ENCODE measurements around the gene GGT5.
"Not testable (repeated sequence)": the region's sequence is repeated elsewhere in the genome, so short reads cannot be mapped to it uniquely, and the experiment has no call there.

Gene GGT5

DNA sequence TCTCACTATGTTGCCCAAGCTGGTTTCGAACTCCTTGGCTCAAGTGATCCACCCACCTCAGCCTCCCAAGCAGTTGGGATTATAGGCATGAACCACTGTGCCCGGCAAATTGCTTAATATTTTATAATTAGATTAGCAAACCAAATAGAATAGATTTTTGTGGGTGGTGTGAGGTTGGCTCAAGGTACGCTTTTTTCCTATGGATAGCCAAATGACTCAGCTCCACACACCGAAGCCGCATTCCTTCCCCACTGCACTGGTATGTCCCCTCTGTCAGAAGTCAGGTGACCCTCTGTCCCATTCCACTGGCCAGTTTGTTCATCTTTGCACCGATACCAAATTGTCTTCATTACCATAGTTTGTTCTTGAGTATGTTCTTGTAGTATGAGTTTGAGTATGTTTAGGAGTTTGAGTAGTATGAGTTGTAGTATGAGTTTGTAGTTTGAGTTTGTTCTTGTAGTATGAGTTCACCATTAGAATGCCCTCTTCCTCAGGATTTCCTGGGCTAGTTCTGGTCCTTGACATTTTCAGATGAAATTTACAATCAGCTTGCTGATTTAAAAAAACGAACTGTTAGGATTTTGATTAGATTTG is 44.2 kb downstream of the GGT5 start:
- DNase-seq: no peak

DNA sequence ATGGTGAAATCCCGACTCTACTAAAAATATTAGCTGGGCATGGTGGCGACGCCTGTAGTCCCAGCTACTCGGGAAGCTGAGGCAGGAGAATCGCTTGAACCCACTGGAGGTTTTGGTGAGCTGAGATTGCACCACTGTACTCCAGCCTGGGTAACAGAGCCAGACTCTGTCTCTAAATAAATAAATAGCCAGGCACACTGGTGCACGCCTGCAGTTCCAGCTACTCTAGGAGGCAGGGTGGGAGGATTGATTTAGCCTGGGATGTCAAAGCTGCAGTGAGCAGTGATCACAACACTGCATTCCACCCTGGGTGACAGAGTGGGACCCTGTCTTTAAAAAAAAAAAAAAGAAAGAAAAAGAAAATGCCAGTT is 46.2 kb downstream of the GGT5 start:
- DNase-seq: no peak

DNA sequence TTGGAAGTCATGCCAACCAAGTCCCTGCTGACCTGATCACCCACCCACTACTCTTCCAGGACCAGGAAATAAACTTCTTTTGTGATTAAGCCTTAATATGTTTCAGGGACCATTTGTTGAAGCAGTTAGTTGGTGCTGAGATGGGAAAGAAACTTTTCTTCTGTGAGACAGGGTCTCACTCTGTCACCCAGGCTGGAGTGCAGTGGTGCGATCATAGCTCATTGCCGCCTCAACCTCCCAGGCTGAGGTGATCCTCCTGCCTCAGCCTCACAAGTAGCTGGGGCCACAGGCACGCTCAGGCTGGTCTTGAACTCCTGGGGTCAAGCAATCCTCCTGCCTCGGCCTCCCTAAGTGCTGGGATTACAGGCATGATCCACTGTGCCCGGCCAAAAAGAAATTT is 53.0 kb downstream of the GGT5 start:
- DNase-seq: no peak

DNA sequence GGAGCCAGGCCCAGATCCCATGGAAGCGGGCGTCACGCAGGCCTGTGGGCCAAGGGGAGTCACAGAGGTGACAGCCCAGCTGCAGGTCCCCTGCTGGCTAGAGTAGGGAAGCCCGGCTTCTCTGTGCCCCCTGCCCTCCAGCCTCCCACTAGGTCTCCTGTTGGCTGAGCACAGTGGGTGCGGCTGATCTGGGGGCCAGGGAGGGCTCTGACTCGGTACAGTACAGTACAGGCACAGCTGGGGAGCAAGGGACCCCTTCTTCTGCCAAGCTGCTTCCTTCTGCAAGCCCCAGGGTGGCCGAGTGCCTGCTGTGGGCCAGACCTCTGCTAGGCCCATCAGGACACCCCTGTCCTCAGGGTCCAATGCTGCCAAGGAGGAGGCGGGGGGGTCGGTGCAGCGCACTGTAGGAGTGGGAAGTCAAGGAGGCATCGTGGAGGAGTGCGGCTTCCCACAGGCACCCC is 53.5 kb downstream of the GGT5 start:
- no peak for DNase-seq

DNA sequence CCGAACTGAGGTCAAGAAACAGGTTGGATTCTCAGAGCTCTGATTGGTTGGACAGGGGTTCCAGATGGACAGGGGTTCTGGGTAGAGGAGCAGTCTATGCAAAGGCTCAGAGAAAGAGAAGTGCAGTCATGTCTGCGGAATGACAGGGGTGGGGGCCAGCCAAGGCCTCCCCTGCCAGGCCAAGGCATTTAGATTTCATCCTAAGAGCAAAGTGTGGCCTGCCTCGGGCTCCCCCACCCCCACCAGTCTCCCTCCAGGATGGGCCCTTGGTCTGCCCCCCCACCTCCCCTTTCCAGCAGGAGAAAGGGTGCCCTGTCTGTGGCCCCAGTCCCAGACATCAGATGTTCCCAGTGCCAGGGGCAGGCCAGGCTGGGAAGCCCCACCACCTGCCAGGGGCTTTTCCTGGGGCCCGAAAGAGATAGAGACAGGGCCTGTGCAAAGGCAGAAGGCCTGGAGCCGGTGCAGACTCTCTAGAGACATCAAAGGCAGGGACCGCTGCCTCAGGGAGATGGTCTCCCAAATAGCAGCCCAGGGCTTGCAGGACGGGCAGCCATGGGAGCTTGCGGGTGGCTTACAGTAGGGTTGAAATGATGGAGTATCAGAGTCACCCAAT is 54.2 kb downstream of the GGT5 start:
- no peak for DNase-seq

DNA sequence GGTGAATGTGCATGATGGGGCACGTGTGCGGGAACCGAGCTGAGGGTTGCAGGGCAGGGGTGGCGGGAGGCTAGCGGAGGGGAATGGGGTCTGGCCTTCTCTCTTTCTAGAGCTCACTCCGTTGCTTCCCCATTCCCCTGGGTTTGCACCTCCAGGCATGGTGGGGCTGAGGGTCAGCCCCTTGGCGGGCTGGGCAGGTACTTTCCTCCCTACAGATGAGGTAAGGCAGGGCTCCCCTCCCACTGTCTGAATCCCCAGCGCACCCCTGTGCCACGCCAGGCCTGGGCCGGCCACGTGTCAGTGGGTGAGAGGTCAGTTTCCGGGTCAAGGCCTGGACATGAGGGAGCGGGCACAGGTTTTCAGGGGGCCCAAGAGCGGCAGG is 54.7 kb downstream of the GGT5 start:
- DNase-seq: no peak

DNA sequence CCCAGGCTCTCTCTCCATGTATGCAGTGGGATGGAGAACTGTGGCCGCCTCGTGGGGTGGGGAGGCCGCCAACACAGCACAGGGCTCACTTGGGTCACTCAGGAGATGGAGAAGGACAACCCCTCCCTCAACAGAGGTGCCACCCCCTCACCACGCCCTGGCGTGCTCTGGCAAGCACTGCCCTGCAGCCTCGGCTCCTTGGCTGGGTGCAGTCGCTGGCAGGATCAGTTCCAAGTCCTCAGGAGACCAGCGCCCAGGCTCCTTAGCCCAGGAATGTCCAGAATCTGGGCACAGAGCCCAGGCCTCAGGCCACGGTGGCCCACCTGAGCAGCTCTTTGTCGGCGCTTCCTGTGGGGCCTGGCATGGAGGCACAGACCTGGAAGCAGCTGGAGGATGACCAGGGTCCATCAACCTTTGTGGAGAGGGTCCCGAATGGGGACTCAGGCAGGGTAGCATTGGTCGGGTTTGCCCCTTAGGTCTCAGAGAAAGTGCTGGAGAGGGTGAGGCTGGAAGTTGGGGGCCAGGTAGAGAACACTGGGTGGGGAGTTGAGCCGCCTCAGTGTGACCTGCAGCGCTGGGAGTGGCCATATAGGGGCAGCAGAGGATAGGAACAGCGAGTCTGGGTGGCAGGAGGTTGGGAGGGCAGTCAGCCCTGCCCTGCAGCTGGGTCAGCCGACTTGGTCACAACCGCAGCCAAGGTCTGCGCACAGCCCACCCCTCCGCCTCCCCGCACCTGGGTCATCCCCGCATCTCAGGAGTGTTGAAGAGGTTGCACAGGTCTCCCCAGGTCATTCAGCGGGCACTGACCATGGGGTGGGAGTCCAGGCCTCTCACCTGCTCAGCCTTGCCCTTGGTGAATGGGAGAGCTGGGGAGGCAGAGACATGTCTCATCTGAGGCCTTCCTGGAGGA is 55.4 kb downstream of the GGT5 start:
- peak; percentile 28 for DNase-seq

DNA sequence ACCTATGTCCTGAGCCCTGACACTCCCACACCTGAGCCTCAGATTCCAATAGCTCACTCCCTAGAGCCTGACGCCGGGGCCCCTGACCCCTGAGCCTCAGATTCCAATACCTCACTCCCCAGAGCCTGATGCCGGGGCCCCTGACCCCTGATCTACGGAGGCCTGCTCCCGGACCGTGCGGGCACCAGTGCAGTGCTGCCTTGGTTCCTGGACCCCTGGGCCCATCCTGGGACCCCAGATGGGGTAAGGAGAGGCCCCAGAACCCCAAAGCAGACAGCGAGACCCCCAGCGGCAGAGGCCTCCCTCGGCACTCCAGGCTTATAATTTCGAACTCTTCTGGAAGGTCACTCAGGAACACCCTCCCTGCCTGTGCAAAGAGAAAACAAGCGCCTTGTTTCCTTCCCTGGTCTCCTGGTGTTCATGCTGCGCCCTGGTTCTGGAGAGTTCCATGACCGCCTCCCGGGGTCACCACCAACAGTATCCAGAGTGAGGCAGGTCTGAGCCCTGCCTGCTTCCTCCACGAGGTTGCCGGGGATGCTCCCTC is 56.1 kb downstream of the GGT5 start:
- DNase-seq: no peak

DNA sequence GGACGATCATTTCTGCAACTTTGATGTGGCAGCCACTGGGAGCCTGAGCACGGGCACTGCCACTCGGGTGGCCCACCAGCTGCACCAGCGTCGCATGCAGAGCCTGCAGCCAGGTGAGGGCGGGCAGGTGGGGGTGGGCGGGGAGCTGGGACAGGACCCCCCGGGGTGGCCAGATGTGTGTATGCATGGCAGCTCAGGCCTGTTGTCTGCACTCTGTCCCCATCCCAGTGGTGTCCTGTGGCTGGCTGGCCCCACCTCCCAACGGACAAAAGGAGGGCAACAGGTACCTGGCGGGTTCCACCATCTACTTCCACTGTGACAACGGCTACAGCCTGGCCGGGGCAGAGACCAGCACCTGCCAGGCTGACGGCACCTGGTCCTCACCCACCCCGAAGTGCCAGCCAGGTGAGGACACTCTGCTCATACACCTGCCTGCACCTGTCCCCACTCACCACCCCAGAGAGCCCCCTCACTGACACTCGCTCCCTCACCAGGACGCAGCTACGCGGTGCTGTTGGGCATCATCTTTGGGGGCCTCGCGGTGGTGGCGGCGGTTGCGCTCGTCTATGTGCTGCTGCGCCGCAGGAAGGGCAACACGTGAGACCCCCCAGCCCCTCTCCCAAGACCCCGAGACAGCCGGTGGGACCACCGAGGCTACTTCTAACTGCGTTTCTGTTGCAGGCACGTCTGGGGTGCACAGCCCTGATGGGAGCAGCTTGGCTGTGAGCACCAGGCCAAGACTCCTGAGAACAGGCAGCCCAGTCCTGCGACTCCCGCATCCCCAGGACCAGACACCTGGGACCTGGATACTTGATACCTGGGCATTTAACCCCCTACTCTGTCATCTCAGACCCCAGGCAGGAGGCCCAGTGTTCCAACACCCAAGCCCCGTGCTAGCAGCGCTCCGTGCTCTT is 56.9 kb downstream of the GGT5 start:
- no peak for DNase-seq

DNA sequence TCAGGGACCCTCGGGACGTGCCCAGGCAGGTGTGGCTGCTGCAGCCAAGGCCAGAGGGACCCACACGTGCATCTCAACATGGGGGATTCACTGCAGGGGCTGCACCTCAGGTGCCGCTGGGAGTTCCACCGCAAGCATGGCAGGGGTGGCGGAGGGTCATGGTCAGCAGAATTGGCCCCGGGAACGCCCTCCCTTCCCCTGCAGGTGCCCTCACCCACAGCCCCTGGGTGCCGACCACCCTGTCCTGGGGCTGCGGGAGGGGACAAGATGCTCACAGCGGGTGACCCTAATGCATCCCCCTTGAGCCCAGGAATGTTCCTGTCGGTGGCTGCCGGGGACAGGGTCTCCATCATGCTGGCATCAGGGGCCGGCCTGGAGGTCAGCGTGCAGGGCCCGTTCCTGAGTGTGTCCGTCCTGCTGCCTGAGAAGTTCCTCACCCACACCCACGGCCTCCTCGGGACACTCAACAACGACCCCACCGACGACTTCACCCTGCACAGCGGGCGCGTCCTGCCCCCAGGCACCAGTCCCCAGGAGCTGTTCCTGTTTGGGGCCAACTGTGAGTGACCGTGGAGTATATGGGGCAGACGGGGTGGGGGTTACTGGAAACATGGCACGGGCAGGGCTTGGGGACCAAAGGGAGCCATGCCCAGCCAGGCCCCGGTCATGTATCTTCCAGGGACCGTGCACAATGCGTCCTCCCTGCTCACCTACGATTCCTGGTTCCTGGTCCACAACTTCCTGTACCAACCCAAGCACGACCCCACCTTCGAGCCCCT is 57.8 kb downstream of the GGT5 start:
- no peak for DNase-seq

DNA sequence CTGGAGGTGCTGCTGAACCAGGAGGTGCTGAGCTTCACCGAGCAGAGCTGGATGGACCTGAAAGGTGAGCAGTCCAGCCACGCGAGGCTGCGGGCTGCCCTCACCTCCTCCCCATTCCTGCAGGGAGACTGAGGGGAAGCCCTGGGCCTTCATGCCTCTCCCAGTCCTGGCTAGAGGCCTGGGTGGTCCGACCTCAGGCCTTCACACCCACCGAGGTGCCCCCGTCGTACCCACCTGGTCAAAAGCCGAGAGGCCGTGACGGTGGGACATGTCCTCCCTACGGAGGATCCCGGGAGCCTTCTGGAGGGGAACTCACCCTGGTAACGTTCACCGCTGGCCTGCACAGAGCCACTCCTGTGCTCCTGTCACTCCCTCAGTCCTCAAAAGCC is 58.5 kb downstream of the GGT5 start:
- no peak for DNase-seq

DNA sequence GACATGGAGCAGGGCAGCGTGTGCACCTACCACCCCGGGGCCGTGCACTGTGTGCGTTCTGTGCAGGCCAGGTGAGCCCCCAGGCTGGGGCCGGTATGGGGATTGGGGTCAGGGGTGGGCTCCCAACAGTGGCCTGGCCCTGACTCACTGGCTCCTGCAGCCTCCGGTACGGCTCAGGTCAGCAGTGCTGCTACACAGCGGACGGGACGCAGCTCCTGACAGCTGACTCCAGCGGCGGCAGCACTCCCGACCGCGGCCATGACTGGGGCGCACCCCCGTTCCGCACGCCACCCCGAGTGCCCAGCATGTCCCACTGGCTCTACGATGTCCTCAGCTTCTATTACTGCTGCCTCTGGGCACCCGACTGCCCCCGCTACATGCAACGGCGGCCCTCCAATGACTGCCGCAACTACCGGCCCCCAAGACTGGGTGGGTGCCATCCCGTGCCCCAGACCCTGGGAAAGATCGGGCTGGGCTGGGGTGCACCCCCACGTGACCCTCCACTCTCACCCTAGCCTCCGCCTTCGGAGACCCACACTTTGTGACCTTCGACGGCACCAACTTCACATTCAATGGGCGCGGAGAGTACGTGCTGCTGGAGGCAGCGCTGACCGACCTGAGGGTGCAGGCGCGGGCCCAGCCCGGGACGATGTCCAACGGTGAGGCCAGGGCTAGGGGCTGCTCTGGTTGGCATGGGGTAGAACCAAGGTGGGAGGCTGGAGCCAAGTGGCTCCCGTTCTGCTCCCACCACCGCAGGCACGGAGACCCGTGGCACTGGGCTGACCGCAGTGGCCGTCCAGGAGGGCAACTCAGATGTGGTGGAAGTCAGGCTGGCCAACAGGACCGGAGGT is 59.2 kb downstream of the GGT5 start:
- DNase-seq: no peak

DNA sequence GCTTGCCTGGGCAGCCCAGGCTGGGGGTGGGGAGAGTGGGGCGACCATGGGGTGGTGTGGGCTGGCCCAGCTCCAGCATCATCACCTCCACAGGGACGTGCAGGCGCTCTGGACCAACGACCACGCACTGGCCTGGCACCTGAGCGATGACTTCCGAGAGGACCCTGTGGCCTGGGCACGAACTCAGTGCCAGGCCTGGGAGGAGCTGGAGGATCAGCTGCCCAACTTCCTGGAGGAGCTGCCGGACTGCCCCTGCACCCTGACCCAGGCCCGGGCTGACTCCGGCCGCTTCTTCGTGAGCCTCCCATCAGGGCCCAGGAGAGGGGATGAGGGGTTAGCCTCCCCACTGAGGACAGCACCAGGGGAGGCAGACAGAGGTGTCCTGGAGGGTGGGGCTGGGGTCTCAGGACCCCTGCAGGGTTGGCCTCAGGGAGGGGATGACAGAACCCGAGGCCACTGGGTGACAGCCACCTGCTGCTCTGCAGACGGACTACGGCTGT is 59.8 kb downstream of the GGT5 start:
- no peak for DNase-seq

DNA sequence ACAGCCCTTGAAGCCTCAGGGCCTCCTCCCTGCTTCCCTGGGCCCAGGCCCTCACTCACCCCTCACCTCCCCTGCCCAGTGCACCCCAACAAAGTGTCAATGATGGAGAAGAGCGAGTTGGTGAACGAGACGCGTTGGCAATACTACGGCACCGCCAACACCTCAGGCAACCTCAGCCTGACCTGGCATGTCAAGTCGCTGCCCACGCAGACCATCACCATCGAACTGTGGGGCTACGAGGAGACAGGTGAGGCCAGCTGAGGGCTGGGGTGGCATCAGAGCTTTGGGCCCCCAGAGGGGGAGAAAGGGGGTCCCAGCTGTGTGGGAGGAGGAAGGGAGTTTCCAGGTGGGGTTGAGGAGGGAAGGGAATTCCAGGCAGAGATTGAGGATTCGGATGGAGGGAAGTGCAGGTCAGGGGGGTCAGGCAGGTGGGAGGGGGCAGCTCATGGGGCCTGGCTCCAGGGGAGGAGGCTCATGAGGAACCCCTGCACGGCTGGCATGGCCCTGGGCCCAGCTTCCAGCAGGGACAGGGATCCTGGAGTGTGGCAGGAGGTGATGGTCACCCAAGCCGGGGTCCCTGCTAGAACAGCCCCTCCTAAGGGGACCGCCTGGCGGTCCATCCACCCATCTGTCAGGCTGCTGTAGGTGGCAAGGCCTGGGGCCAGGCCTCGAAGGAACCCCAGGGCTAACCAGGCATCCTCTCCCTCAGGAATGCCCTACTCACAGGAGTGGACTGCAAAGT is 60.7 kb downstream of the GGT5 start:
- no peak for DNase-seq

DNA sequence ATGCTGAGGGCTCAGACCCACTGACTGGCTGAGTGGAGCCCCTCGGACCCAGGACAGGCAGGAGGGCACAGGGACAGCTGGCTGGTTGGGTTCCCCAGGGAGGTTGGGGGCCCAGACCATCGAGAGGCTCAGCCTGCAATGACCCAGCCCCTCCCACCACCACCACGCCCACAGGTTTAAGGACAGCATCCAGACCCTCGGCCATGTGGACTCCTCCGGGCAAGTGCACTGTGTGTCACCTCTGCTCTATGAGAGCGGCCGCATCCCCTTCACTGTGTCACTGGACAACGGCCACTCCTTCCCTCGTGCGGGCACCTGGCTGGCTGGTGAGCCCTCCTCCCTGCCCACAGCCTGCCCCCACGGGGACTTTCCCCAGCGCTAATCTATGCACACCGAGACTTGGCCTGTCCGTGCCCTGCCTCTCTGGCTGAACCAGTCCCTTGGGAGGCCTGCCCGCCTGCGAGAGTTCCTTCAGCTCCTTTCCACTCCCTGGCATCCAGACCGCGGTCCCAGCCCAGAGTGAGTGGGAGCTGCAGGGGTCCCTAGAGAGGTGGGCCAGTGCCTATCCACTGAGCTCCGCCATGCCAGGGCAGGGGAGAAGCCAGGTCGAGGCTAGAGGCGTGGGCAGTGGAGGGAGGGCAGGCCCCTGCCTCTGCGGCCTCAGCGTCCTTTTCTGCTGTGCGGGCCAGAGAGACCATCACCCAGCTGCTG is 61.4 kb downstream of the GGT5 start:
- no peak for DNase-seq

DNA sequence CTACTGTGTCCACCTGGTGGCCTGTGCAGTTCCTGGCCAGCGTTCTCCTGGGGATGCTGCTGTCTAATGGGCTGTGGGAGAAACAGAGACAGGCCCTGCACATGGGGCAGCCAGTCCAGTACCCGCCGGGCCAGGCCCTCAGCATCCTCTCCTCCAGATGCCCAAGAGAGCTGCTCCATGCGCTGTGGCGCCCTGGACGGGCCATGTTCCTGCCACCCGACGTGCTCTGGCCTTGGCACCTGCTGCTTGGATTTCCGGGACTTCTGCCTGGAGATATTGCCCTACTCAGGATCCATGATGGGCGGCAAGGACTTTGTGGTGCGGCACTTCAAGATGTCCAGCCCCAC is 62.0 kb downstream of the GGT5 start:
- not testable (repeated sequence) for DNase-seq

DNA sequence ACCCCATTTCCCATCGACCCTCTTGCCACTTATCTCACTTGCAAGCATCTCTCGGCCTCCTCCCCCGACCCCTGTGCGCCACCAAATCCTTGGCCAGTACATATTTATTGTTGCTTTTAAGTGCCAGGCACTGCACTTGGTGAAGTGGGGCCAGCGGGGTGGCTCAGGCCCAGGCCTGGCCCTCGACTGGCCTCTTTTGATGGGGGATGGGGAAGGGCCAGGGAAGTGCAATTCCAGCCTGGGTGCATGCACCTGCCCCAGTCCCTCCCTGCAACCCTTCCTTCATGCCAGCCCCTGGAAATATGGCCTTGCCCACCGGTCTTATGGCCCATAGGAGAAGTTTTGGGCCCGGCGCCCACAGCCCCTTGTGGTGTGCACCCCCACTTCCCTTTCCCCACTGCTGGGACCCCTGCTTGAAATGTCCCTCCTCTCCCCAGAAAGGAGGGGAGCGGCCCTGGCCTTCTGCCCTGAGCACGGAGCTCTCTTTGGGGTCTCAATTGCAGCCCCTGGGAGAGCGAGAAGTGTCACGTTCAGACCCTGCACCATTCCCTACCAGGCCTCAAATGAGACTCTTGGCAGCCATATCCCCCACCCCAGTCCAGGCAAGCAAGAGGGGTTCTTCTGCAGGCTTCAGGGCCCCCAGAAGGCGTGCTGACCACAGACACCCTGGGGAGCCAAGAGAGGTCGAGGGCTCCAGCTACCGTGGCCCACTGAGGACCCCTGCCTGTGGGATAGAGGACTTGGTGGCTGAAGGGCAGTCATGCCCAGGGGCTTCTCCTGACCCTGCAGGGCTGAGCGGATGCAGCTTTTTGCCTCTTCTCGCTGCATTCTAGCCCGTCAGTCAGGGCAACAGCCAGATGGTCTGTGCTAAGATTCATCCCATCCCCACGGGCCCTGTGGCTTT is 62.6 kb downstream of the GGT5 start:
- DNase-seq: no peak

Measured in activated CD4-positive, alpha-beta T cell treated with anti-CD3 and anti-CD28 coated beads, Interleukin-2, amount 50 U/mL, for 1 hour (primary cell).